ENCODE results near the gene CDC42. TPM values are rescaled to one million over a fixed set of nuclear protein-coding genes. Genes with fewer than 3 reads are reported as not detected.

The CDC42 gene
- total RNA-seq, 1 experiment from 2014 or later = 171 TPM

DNA sequence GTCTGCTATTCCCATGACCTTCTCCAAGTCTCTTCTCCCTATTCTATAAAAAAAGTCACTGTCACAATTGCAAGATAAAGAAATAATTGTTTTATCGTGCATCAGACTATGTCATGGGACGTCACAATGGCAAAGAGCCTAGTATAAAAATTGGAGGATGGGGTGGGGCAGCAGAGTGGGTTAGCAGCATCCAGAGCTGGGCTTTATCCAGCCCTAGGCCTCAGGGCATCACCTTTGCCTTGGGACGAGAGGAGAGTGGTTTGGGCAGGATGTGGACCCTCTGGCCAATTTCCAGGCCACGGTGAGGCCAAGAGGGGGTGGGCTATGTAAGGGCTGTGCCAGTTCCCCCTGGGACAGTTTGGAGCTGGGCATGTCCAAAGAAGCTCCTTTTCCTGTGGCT, 64.7 kb downstream of the CDC42 start (continued):
- TF ChIP-seq, protein P1, sequence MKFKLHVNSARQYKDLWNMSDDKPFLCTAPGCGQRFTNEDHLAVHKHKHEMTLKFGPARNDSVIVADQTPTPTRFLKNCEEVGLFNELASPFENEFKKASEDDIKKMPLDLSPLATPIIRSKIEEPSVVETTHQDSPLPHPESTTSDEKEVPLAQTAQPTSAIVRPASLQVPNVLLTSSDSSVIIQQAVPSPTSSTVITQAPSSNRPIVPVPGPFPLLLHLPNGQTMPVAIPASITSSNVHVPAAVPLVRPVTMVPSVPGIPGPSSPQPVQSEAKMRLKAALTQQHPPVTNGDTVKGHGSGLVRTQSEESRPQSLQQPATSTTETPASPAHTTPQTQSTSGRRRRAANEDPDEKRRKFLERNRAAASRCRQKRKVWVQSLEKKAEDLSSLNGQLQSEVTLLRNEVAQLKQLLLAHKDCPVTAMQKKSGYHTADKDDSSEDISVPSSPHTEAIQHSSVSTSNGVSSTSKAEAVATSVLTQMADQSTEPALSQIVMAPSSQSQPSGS (CRISPR knock-in tag; IDR thresholded peaks at IDR 0.05; ENCODE audit: borderline replicate concordance, low read depth) = no peak
- TF ChIP-seq, protein P2, sequence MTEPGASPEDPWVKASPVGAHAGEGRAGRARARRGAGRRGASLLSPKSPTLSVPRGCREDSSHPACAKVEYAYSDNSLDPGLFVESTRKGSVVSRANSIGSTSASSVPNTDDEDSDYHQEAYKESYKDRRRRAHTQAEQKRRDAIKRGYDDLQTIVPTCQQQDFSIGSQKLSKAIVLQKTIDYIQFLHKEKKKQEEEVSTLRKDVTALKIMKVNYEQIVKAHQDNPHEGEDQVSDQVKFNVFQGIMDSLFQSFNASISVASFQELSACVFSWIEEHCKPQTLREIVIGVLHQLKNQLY (CRISPR knock-in tag; IDR thresholded peaks at IDR 0.05) = no peak
- no peak for TF ChIP-seq ZNF219 (CRISPR knock-in tag; IDR thresholded peaks at IDR 0.05; ENCODE audit: borderline replicate concordance)

DNA sequence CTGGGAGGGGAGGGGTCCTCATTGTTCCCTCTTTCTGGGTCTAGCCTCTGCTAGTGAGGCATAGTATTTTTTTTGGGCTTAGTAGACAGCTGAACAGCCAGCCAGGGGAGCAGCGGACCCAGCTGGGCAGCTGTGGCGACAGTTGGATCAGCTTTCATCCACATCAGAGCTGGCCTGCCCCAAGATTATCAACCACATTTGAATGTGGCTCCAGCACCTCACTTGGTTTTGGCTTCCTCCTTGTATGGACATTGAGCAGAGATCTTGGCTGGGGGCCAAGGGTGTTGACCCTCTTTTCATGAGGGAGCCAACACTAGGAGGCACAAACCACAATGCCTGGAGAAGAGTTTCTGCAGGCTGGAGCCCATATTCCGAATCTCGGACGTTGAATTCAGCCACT, 65.3 kb downstream of the CDC42 start:
- no peaks in the 10 kb centered on the region for H3K9me3 Mint-ChIP-seq
- H3K4me3 Mint-ChIP-seq = no peak overlapping the region
- ATAC-seq (no peak), DNase-seq (ENCODE audit: low spot score) (no peak)
- CTCF ChIA-PET = interaction anchor here (0.8 to 1.3 kb wide), 3 partner anchors 12 to 524 kb away, joined by 3 to 5 read pairs (median 3); no protein-coding TSS in a partner anchor
- H3K36me3 Mint-ChIP-seq = no peaks in the 10 kb centered on the region
- TF ChIP-seq, protein P3, sequence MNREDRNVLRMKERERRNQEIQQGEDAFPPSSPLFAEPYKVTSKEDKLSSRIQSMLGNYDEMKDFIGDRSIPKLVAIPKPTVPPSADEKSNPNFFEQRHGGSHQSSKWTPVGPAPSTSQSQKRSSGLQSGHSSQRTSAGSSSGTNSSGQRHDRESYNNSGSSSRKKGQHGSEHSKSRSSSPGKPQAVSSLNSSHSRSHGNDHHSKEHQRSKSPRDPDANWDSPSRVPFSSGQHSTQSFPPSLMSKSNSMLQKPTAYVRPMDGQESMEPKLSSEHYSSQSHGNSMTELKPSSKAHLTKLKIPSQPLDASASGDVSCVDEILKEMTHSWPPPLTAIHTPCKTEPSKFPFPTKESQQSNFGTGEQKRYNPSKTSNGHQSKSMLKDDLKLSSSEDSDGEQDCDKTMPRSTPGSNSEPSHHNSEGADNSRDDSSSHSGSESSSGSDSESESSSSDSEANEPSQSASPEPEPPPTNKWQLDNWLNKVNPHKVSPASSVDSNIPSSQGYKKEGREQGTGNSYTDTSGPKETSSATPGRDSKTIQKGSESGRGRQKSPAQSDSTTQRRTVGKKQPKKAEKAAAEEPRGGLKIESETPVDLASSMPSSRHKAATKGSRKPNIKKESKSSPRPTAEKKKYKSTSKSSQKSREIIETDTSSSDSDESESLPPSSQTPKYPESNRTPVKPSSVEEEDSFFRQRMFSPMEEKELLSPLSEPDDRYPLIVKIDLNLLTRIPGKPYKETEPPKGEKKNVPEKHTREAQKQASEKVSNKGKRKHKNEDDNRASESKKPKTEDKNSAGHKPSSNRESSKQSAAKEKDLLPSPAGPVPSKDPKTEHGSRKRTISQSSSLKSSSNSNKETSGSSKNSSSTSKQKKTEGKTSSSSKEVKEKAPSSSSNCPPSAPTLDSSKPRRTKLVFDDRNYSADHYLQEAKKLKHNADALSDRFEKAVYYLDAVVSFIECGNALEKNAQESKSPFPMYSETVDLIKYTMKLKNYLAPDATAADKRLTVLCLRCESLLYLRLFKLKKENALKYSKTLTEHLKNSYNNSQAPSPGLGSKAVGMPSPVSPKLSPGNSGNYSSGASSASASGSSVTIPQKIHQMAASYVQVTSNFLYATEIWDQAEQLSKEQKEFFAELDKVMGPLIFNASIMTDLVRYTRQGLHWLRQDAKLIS (CRISPR knock-in tag; IDR thresholded peaks at IDR 0.05; ENCODE audit: borderline replicate concordance) = no peak
- TF ChIP-seq, protein P1 (CRISPR knock-in tag; IDR thresholded peaks at IDR 0.05; ENCODE audit: borderline replicate concordance, low read depth) = no peak
- no peak for TF ChIP-seq ZNF219 (CRISPR knock-in tag; IDR thresholded peaks at IDR 0.05; ENCODE audit: borderline replicate concordance)
- TF ChIP-seq, protein P4, sequence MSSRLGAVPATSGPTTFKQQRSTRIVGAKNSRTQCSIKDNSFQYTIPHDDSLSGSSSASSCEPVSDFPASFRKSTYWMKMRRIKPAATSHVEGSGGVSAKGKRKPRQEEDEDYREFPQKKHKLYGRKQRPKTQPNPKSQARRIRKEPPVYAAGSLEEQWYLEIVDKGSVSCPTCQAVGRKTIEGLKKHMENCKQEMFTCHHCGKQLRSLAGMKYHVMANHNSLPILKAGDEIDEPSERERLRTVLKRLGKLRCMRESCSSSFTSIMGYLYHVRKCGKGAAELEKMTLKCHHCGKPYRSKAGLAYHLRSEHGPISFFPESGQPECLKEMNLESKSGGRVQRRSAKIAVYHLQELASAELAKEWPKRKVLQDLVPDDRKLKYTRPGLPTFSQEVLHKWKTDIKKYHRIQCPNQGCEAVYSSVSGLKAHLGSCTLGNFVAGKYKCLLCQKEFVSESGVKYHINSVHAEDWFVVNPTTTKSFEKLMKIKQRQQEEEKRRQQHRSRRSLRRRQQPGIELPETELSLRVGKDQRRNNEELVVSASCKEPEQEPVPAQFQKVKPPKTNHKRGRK (CRISPR knock-in tag; IDR thresholded peaks at IDR 0.05; ENCODE audit: borderline replicate concordance) = no peak
- TF ChIP-seq, protein P5, sequence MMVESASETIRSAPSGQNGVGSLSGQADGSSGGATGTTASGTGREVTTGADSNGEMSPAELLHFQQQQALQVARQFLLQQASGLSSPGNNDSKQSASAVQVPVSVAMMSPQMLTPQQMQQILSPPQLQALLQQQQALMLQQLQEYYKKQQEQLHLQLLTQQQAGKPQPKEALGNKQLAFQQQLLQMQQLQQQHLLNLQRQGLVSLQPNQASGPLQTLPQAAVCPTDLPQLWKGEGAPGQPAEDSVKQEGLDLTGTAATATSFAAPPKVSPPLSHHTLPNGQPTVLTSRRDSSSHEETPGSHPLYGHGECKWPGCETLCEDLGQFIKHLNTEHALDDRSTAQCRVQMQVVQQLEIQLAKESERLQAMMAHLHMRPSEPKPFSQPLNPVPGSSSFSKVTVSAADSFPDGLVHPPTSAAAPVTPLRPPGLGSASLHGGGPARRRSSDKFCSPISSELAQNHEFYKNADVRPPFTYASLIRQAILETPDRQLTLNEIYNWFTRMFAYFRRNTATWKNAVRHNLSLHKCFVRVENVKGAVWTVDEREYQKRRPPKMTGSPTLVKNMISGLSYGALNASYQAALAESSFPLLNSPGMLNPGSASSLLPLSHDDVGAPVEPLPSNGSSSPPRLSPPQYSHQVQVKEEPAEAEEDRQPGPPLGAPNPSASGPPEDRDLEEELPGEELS (CRISPR knock-in tag; IDR thresholded peaks at IDR 0.05) = no peak
- TF ChIP-seq ZNF396 (CRISPR knock-in tag; IDR thresholded peaks at IDR 0.05; ENCODE audit: borderline replicate concordance) = no peak
- TF ChIP-seq KAT7 (CRISPR knock-in tag; IDR thresholded peaks at IDR 0.05; ENCODE audit: borderline replicate concordance) = no peak
- TF ChIP-seq OVOL2 (CRISPR knock-in tag; IDR thresholded peaks at IDR 0.05; ENCODE audit: borderline replicate concordance) = no peak
- no peak for TF ChIP-seq ZNF671 (CRISPR knock-in tag; IDR thresholded peaks at IDR 0.05)
- no peak for TF ChIP-seq ZNF423 (CRISPR knock-in tag; IDR thresholded peaks at IDR 0.05)
- TF ChIP-seq NR3C1 (CRISPR knock-in tag; conservative IDR thresholded peaks at IDR 0.05; ENCODE audit: low read depth) = no peak
- TF ChIP-seq, protein P6, sequence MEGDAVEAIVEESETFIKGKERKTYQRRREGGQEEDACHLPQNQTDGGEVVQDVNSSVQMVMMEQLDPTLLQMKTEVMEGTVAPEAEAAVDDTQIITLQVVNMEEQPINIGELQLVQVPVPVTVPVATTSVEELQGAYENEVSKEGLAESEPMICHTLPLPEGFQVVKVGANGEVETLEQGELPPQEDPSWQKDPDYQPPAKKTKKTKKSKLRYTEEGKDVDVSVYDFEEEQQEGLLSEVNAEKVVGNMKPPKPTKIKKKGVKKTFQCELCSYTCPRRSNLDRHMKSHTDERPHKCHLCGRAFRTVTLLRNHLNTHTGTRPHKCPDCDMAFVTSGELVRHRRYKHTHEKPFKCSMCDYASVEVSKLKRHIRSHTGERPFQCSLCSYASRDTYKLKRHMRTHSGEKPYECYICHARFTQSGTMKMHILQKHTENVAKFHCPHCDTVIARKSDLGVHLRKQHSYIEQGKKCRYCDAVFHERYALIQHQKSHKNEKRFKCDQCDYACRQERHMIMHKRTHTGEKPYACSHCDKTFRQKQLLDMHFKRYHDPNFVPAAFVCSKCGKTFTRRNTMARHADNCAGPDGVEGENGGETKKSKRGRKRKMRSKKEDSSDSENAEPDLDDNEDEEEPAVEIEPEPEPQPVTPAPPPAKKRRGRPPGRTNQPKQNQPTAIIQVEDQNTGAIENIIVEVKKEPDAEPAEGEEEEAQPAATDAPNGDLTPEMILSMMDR (IDR thresholded peaks at IDR 0.05) = no peak
- no peak for TF ChIP-seq PRRX2 (CRISPR knock-in tag; IDR thresholded peaks at IDR 0.05)
- no peak for TF ChIP-seq GABPB1 (CRISPR knock-in tag; IDR thresholded peaks at IDR 0.05)
- no peak for TF ChIP-seq ATF1 (CRISPR knock-in tag; IDR thresholded peaks at IDR 0.05)
- no peak for TF ChIP-seq ZNF138 (CRISPR knock-in tag; conservative IDR thresholded peaks at IDR 0.05)
- TF ChIP-seq FOXP1 (CRISPR knock-in tag; IDR thresholded peaks at IDR 0.05; ENCODE audit: borderline replicate concordance) = no peak
- TF ChIP-seq TP53 (CRISPR knock-in tag; IDR thresholded peaks at IDR 0.05) = no peak
- no peak for TF ChIP-seq FOXK1 (CRISPR knock-in tag; IDR thresholded peaks at IDR 0.05)
- TF ChIP-seq, protein P7, sequence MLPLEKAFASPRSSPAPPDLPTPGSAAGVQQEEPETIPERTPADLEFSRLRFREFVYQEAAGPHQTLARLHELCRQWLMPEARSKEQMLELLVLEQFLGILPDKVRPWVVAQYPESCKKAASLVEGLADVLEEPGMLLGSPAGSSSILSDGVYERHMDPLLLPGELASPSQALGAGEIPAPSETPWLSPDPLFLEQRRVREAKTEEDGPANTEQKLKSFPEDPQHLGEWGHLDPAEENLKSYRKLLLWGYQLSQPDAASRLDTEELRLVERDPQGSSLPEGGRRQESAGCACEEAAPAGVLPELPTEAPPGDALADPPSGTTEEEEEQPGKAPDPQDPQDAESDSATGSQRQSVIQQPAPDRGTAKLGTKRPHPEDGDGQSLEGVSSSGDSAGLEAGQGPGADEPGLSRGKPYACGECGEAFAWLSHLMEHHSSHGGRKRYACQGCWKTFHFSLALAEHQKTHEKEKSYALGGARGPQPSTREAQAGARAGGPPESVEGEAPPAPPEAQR (CRISPR knock-in tag; IDR thresholded peaks at IDR 0.05) = no peak
- H3K27ac Mint-ChIP-seq = no peak overlapping the region
- POLR2A ChIA-PET = no interaction called here
- H3K4me1 Mint-ChIP-seq = peaks cover 47% of the 10 kb centered on the region
- H3K27me3 Mint-ChIP-seq (ENCODE audit: low read depth) = no peaks in the 10 kb centered on the region
